Liver (tissue), 9 donors: ENCODE measurements around the gene CARMIL1. TPM values are rescaled to one million over a fixed set of nuclear protein-coding genes. Genes with fewer than 3 reads are reported as not detected.

Source experiments
- DNase-seq: peaks from one replicate; pipeline ENCODE4 v3.0.0-alpha.2; 2017; ENCODE audit warnings: low spot score
- H3K27ac ChIP-seq, 2 donors: one replicate each; pipeline ENCODE4 v1.7.0; 2013; ENCODE audit warnings: inconsistent platforms in 2 of 2, low read length in 2 of 2, control low read depth in 1 of 2, low read depth in 1 of 2, mild to moderate bottlenecking in 1 of 2
- H3K27me3 ChIP-seq, 4 donors: one replicate each; pipeline versions ENCODE4 v1.6.1 to v1.7.0; 2013; ENCODE audit warnings: low read length in 3 of 4, inconsistent platforms in 1 of 4, mild to moderate bottlenecking in 1 of 4, moderate library complexity in 1 of 4; ENCODE audit not compliant: control insufficient read depth in 4 of 4, insufficient read depth in 4 of 4
- H3K36me3 ChIP-seq, 4 donors: one replicate each; pipeline versions ENCODE4 v1.6.1 to v1.7.0; 2013; ENCODE audit warnings: low read length in 3 of 4, mild to moderate bottlenecking in 3 of 4, low read depth in 1 of 4, moderate library complexity in 1 of 4; ENCODE audit not compliant: control insufficient read depth in 4 of 4, insufficient read depth in 3 of 4
- H3K4me1 ChIP-seq, 4 donors: one replicate each; pipeline versions ENCODE4 v1.6.1 to v1.7.0; 2013; ENCODE audit warnings: low read length in 3 of 4, mild to moderate bottlenecking in 3 of 4, moderate library complexity in 1 of 4; ENCODE audit not compliant: control insufficient read depth in 4 of 4, insufficient read depth in 4 of 4
- H3K4me3 ChIP-seq, 3 donors: one replicate each; pipeline versions ENCODE4 v1.6.1 to v1.7.0; 2013; ENCODE audit warnings: low read length in 3 of 3, control low read depth in 1 of 3, low read depth in 1 of 3, mild to moderate bottlenecking in 1 of 3
- H3K9ac ChIP-seq, 2 donors: one replicate each; pipeline ENCODE4 v1.7.0; 2013; ENCODE audit warnings: low read length in 2 of 2, mild to moderate bottlenecking in 2 of 2, moderate library complexity in 2 of 2, control low read depth in 1 of 2, low read depth in 1 of 2
- H3K9me3 ChIP-seq, 4 donors: one replicate each; pipeline versions ENCODE4 v1.6.1 to v1.7.0; 2013; ENCODE audit warnings: low read length in 3 of 4; ENCODE audit not compliant: control insufficient read depth in 4 of 4
- GABPA ChIP-seq, 2 donors: IDR thresholded peaks in 1 of 2; conservative IDR thresholded peaks in 1 of 2; 2 replicates each; pipeline ENCODE4 v1.6.1; 2016; ENCODE audit warnings: antibody characterized with exemption in 2 of 2, mild to moderate bottlenecking in 1 of 2, moderate library complexity in 1 of 2
- HNF4A ChIP-seq, 2 donors: conservative IDR thresholded peaks; 2 replicates each; pipeline ENCODE4 v1.6.1; 2016; ENCODE audit warnings: antibody characterized with exemption in 2 of 2, mild to moderate bottlenecking in 2 of 2
- HNF4G ChIP-seq: IDR thresholded peaks from 2 replicates; pipeline ENCODE4 v1.6.1; 2016; ENCODE audit warnings: antibody characterized with exemption
- JUND ChIP-seq, 2 donors: IDR thresholded peaks; 2 replicates each; pipeline ENCODE4 v1.6.1; 2016; ENCODE audit warnings: antibody characterized with exemption in 2 of 2
- RAD21 ChIP-seq, 2 donors: IDR thresholded peaks; 2 replicates each; pipeline ENCODE4 v1.6.1; 2016; ENCODE audit warnings: antibody characterized with exemption in 2 of 2, mild to moderate bottlenecking in 2 of 2
- REST ChIP-seq: IDR thresholded peaks from 2 replicates; pipeline ENCODE4 v1.6.1; 2016; ENCODE audit warnings: antibody characterized with exemption, mild to moderate bottlenecking
- TAF1 ChIP-seq: conservative IDR thresholded peaks from 2 replicates; pipeline ENCODE4 v1.6.1; 2016; ENCODE audit warnings: antibody characterized with exemption, mild to moderate bottlenecking
- WGBS: extraction: QIAGEN DNeasy Blood & Tissue Kit; methylation state at CpG from one replicate; pipeline ENCODE4 v1.1.7; 2013; 5-methylcytosine and 5-hydroxymethylcytosine counted together
- polyA plus RNA-seq, 2 donors: library from polyadenylated mRNA; stranded (reverse) in 1 of 2; unstranded in 1 of 2; fragments of 200-250 nt in 1 of 2; fragments of >200 nt in 1 of 2; fragmentation: Nextera tagmentation in 1 of 2; extraction: Ambion mirVana in 1 of 2; gene quantifications; one replicate each; pipeline versions ENCODE4 v1.2.1 to v1.2.3, GENCODE V29; 2013 to 2015
- total RNA-seq, 2 donors: library from RNA; depleted of rRNA; stranded (reverse); fragments of >200 nt; gene quantifications; one replicate each; pipeline ENCODE4 v1.2.3, GENCODE V29; 2014
- TF ChIP-seq, protein P1 (sequence below): fragments of 150-350 bp; IDR thresholded peaks from 2 replicates; pipeline ENCODE4 v1.5.1; 2017; ENCODE audit warnings: improper control_type of control experiment, low read depth, low read length; ENCODE audit not compliant: missing input control
- TF ChIP-seq, protein P2 (sequence below): IDR thresholded peaks from 2 replicates; pipeline ENCODE4 v1.6.1; 2016; ENCODE audit warnings: antibody characterized with exemption
- TF ChIP-seq, protein P3 (sequence below): IDR thresholded peaks from 2 replicates; pipeline ENCODE4 v1.6.1; 2016; ENCODE audit warnings: antibody characterized with exemption
- donor health status: healthy.
- donor health status: healthy.
- donor health status: healthy.
- donor health status: healthy.
- donor health status: healthy.

CARMIL1 gene
- total and polyA plus RNA-seq, 4 donors: 1.4 to 9.5 (median 3.5) TPM

DNA sequence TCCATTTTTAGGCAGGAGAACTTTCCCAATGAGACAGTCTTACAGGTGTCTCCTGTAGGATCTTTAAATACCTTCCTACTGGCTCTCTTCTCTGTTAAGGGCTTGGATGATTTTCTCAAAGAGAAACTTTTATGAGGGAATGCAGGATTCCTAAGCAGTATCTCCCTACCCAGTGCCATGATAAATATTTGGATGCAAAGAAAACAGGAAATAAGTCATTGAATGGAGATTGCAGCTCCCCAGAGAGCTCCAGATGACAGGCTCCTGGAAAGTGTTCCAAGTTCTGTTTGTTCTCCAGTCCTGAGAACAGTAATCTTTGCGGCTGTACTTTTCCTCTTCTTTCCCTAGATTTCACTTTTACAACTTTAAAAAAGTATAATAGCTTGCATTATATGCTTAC is 370.4 kb downstream of the CARMIL1 start:
- 50% methylated on average over 1 of the region's 1 CpG for WGBS
- no peaks in the 10 kb centered on the region for H3K9me3 ChIP-seq
- H3K4me1 ChIP-seq: peaks cover 0 to 5% (median 1%) of the 10 kb centered on the region in 4 donors
- H3K27me3 ChIP-seq: peaks cover 0 to 12% (median 5%) of the 10 kb centered on the region in 4 donors
- TF ChIP-seq, protein P1, sequence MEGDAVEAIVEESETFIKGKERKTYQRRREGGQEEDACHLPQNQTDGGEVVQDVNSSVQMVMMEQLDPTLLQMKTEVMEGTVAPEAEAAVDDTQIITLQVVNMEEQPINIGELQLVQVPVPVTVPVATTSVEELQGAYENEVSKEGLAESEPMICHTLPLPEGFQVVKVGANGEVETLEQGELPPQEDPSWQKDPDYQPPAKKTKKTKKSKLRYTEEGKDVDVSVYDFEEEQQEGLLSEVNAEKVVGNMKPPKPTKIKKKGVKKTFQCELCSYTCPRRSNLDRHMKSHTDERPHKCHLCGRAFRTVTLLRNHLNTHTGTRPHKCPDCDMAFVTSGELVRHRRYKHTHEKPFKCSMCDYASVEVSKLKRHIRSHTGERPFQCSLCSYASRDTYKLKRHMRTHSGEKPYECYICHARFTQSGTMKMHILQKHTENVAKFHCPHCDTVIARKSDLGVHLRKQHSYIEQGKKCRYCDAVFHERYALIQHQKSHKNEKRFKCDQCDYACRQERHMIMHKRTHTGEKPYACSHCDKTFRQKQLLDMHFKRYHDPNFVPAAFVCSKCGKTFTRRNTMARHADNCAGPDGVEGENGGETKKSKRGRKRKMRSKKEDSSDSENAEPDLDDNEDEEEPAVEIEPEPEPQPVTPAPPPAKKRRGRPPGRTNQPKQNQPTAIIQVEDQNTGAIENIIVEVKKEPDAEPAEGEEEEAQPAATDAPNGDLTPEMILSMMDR: no peak
- no peak for TF ChIP-seq TAF1
- no peak overlapping the region for H3K9ac ChIP-seq
- no peak overlapping the region for H3K27ac ChIP-seq
- no peak for DNase-seq
- no peak overlapping the region for H3K4me3 ChIP-seq
- no peaks in the 10 kb centered on the region for H3K36me3 ChIP-seq

GRCh38 chr6:25652007-25652515 is 372.9 kb downstream of the CARMIL1 start, which contains the start of gene SCGN:
TSS of gene SCGN (plus strand) at chr6:25652215. CDS start at chr6:25652404, 189 bp downstream.
- Histone ChIP-seq H3K9me3 (no peaks in the 10 kb centered on the region), H3K36me3 (no peaks in the 10 kb centered on the region), H3K27ac (no peak within 1 kb of the TSS), H3K9ac (no peak within 1 kb of the TSS), H3K4me1 (peaks cover 0 to 5% (median 1%) of the 10 kb centered on the region in 4 donors), H3K27me3 (peaks cover 0 to 17% (median 5%) of the 10 kb centered on the region in 4 donors), H3K4me3 (peak within 1 kb of the TSS in 1 of 3 donors; percentile 28)
- TF ChIP-seq, protein P2, sequence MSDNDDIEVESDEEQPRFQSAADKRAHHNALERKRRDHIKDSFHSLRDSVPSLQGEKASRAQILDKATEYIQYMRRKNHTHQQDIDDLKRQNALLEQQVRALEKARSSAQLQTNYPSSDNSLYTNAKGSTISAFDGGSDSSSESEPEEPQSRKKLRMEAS: no peak
- TF ChIP-seq JUND (IDR thresholded peaks at IDR 0.05) (no peak), HNF4G (no peak), RAD21 (IDR thresholded peaks at IDR 0.05) (no peak), GABPA (IDR thresholded peaks at IDR 0.05 in 1 of 2, conservative IDR thresholded peaks at IDR 0.05 in 1 of 2) (no peak), REST (peak; percentile 100), HNF4A (conservative IDR thresholded peaks at IDR 0.05) (no peak)
- TF ChIP-seq, protein P3, sequence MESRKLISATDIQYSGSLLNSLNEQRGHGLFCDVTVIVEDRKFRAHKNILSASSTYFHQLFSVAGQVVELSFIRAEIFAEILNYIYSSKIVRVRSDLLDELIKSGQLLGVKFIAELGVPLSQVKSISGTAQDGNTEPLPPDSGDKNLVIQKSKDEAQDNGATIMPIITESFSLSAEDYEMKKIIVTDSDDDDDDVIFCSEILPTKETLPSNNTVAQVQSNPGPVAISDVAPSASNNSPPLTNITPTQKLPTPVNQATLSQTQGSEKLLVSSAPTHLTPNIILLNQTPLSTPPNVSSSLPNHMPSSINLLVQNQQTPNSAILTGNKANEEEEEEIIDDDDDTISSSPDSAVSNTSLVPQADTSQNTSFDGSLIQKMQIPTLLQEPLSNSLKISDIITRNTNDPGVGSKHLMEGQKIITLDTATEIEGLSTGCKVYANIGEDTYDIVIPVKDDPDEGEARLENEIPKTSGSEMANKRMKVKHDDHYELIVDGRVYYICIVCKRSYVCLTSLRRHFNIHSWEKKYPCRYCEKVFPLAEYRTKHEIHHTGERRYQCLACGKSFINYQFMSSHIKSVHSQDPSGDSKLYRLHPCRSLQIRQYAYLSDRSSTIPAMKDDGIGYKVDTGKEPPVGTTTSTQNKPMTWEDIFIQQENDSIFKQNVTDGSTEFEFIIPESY: no peak
- DNase-seq: peak; percentile 75
- 7% methylated on average over 35 of the region's 35 CpGs for WGBS
